IMR-90 (cell line): Measurements from ENCODE around the gene DNAJC4.

Experiments used
- MAFK ChIP-seq: IDR thresholded peaks from 2 replicates; pipeline ENCODE4 v1.6.1; 2012; ENCODE audit warnings: low read depth, low read length, improper control_type of control experiment
- TF ChIP-seq, protein P1 (sequence below): conservative IDR thresholded peaks from 2 replicates; pipeline ENCODE4 v1.5.1; 2012; ENCODE audit warnings: mild to moderate bottlenecking, low read depth, low read length, improper control_type of control experiment

DNA sequence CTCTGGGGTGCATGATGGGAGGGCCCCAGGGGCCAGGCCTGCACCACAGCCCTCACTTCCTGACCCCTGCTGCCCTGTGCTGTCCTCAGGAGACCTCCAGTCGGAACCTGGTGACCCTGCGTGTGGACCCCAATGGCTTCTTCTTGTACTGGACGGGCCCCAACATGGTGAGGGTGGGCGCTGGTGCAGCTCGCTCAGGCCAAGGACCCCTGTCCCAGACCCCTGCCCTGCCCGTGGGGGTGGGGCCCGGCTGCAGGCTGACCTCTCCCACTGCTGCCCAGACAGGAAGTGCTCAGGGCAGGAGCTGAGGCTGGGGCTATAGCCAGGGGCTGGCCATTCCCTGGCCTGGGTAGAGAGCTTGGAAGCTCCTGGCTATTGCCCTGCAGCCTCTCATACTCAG is 24.0 kb downstream of the DNAJC4 start:
- TF ChIP-seq MAFK: no peak
- TF ChIP-seq, protein P1, sequence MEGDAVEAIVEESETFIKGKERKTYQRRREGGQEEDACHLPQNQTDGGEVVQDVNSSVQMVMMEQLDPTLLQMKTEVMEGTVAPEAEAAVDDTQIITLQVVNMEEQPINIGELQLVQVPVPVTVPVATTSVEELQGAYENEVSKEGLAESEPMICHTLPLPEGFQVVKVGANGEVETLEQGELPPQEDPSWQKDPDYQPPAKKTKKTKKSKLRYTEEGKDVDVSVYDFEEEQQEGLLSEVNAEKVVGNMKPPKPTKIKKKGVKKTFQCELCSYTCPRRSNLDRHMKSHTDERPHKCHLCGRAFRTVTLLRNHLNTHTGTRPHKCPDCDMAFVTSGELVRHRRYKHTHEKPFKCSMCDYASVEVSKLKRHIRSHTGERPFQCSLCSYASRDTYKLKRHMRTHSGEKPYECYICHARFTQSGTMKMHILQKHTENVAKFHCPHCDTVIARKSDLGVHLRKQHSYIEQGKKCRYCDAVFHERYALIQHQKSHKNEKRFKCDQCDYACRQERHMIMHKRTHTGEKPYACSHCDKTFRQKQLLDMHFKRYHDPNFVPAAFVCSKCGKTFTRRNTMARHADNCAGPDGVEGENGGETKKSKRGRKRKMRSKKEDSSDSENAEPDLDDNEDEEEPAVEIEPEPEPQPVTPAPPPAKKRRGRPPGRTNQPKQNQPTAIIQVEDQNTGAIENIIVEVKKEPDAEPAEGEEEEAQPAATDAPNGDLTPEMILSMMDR: no peak
